H1 (cell line): ENCODE measurements around the gene LCN15. TPM values are rescaled to one million over a fixed set of nuclear protein-coding genes. Genes with fewer than 3 reads are reported as not detected.

Experiments used
- CHD2 ChIP-seq: IDR thresholded peaks from 2 replicates; pipeline ENCODE4 v1.6.1; 2012; ENCODE audit warnings: low read length, improper control_type of control experiment
- POLR2AphosphoS5 ChIP-seq: IDR thresholded peaks from 2 replicates; pipeline ENCODE4 v1.6.1; 2011; ENCODE audit warnings: low read depth, low read length
- SUZ12 ChIP-seq: fragments of 200-600 bp; sonication (generic); IDR thresholded peaks from 2 replicates; pipeline ENCODE4 v1.6.1; 2012; ENCODE audit warnings: mild to moderate bottlenecking, inconsistent platforms, low read length, moderate library complexity, mixed read lengths
- TAF1 ChIP-seq: IDR thresholded peaks from 2 replicates; pipeline ENCODE4 v1.6.1; 2011; ENCODE audit warnings: mild to moderate bottlenecking, low read depth, low read length
- YY1 ChIP-seq: IDR thresholded peaks from 2 replicates; pipeline ENCODE4 v1.6.1; 2011; ENCODE audit warnings: low read depth, mild to moderate bottlenecking, low read length
- polyA plus RNA-seq, 7 experiments: library from polyadenylated mRNA; depleted of rRNA in 3 of 7; stranded (reverse) in 5 of 7; unstranded in 2 of 7; fragments of >200 nt in 5 of 7; fragments of 200-250 nt in 2 of 7; gene quantifications; 1 replicate in 5 of 7; 2 replicates in 1 of 7; 4 replicates in 1 of 7; pipeline versions ENCODE4 v1.2.1 to v1.2.3, GENCODE V29; 2011 to 2013; ENCODE audit warnings: missing spikeins in 2 of 7, mixed read lengths in 2 of 7
- total RNA-seq: library from RNA; stranded (reverse); fragmentation: NEBNext Ultra II Directional; extraction: Animal tissue kit (Norgen Biotek cat#: 25700); gene quantifications from 2 replicates; pipeline ENCODE4 v1.2.1, GENCODE V29; 2021
- TF ChIP-seq, protein P1 (sequence below): IDR thresholded peaks from 2 replicates; pipeline ENCODE4 v1.6.1; 2012; ENCODE audit warnings: inconsistent platforms
- TF ChIP-seq, protein P2 (sequence below): IDR thresholded peaks from 2 replicates; pipeline ENCODE4 v1.6.1; 2012; ENCODE audit warnings: inconsistent platforms

LCN15 gene
- total and polyA plus RNA-seq, 2 of the 8 experiments (the other 6 are each of a cell fraction or from before 2014, with no cell fraction given), result 0.08 to 0.47 TPM

DNA sequence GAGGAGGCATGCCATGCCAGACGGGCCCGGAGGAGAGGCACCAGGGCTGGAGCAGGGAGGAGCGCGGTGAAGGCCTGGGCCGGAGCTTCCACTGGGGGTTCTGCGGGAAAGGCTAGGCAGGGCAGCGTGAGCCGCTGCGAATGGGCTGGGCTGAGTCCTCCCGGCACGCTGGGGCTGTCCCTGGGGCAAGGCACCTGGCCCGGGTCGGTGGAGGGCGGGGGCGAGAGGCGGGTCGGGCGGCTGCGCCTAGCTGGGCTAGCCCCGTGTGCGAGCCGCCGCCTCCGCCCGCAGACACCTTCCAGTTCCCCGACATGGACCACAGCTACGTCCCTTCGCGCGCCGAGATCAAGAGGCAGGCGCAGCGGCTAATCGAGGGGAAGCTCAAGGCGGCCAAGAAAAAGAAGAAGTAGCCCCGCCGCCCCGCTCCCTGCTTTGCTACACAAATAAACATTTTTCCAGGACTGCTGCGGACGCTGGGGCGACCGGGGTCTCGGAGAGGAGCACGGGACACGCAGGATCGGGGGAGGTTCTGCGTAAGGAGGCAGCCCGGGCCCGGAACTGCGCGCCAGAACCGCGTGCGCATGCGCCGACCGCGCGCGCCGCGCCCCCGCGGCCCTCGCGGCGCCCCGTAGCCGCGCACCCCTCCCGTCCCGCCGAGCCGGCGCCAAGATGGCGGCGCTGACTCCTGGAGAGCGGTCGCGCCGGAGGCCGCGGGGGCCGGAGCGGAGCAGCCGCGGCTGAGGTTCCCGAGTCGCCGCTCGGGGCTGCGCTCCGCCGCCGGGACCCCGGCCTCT is 43.2 kb upstream of the LCN15 start, which contains the start of gene RABL6 (continued):
- no peak for TF ChIP-seq SUZ12
- TF ChIP-seq YY1, result peak; percentile 93; the same call in 1 of the 2 replicates
- TF ChIP-seq POLR2AphosphoS5, result peak; percentile 48; the same call in 1 of the 2 replicates
- TF ChIP-seq TAF1, result peak; percentile 83; the same call in 1 of the 2 replicates
- TF ChIP-seq, protein P1, sequence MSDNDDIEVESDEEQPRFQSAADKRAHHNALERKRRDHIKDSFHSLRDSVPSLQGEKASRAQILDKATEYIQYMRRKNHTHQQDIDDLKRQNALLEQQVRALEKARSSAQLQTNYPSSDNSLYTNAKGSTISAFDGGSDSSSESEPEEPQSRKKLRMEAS, result no peak; the same call in none of the 2 replicates
- TF ChIP-seq, protein P2, sequence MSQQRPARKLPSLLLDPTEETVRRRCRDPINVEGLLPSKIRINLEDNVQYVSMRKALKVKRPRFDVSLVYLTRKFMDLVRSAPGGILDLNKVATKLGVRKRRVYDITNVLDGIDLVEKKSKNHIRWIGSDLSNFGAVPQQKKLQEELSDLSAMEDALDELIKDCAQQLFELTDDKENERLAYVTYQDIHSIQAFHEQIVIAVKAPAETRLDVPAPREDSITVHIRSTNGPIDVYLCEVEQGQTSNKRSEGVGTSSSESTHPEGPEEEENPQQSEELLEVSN, result peak; percentile 76
- TF ChIP-seq CHD2, result no peak
